DND-41 (cell line): Measurements from ENCODE around the gene FOSB.

ENCODE experiments used
- ATAC-seq: fragments of 200-7000 bp; cut with Tn5 transposase; 3 replicates; pipeline ENCODE4 v1.9.1; 2021; ENCODE audit warnings: low read depth; ENCODE audit not compliant: insufficient read depth
- DNase-seq: peaks from one replicate; pipeline ENCODE4 v3.0.0-alpha.2; 2020
- H2AFZ ChIP-seq: 2 replicates; pipeline ENCODE4 v1.6.0; 2012; ENCODE audit warnings: low read depth, low read length
- H3K27ac ChIP-seq: 2 replicates; pipeline ENCODE4 v1.5.1; 2012; ENCODE audit warnings: low read length, inconsistent platforms
- H3K27me3 ChIP-seq: fragments of 200-600 bp; sonication (generic); 2 replicates; pipeline ENCODE4 v1.6.0; 2012; ENCODE audit warnings: low read length, mild to moderate bottlenecking, inconsistent platforms; ENCODE audit not compliant: insufficient read depth, poor library complexity
- H3K36me3 ChIP-seq: 2 replicates; pipeline ENCODE4 v1.5.1; 2012; ENCODE audit warnings: low read length, inconsistent platforms; ENCODE audit not compliant: insufficient read depth
- H3K4me1 ChIP-seq: 2 replicates; pipeline ENCODE4 v1.5.1; 2012; ENCODE audit warnings: mild to moderate bottlenecking, low read length; ENCODE audit not compliant: insufficient read depth
- H3K4me2 ChIP-seq: 2 replicates; pipeline ENCODE4 v1.6.0; 2012; ENCODE audit warnings: mild to moderate bottlenecking, moderate library complexity, low read length, inconsistent platforms; ENCODE audit not compliant: insufficient read depth
- H3K4me3 ChIP-seq, 2 experiments: fragments of 200-600 bp in 1 of 2; shearing (Covaris generic) in 1 of 2; 2 replicates each; pipeline ENCODE4 v1.5.1; 2012 to 2016; ENCODE audit warnings: inconsistent platforms in 2 of 2, low read length in 2 of 2, mild to moderate bottlenecking in 2 of 2, low read depth in 1 of 2, moderate library complexity in 1 of 2
- H3K79me2 ChIP-seq: 2 replicates; pipeline ENCODE4 v1.6.0; 2012; ENCODE audit warnings: low read length, inconsistent platforms; ENCODE audit not compliant: insufficient read depth
- H3K9ac ChIP-seq: 2 replicates; pipeline ENCODE4 v1.6.0; 2012; ENCODE audit warnings: low read depth, mild to moderate bottlenecking, inconsistent platforms, low read length, moderate library complexity
- H3K9me3 ChIP-seq: 2 replicates; pipeline ENCODE4 v1.5.1; 2012; ENCODE audit warnings: low read length, moderate library complexity, mild to moderate bottlenecking, inconsistent platforms; ENCODE audit not compliant: insufficient read depth, severe bottlenecking
- H4K20me1 ChIP-seq: 2 replicates; pipeline ENCODE4 v1.6.0; 2012; ENCODE audit warnings: low read length; ENCODE audit not compliant: insufficient read depth
- EZH2 ChIP-seq: IDR thresholded peaks from 3 replicates; pipeline ENCODE4 v1.6.1; 2012; ENCODE audit warnings: borderline replicate concordance, low read depth, mild to moderate bottlenecking, moderate library complexity, low read length, inconsistent platforms; ENCODE audit not compliant: severe bottlenecking
- TF ChIP-seq, protein P1 (sequence below): IDR thresholded peaks from 2 replicates; pipeline ENCODE4 v1.5.1; 2012; ENCODE audit warnings: borderline replicate concordance, low read length, moderate library complexity, mild to moderate bottlenecking; ENCODE audit not compliant: poor library complexity, severe bottlenecking; ENCODE audit errors: extremely low read depth

Gene FOSB

GRCh38 chr19:45473367-45473681, 5.5 kb downstream of the FOSB start:
- DNase-seq (no peak), ATAC-seq (no peak)
- Histone ChIP-seq H3K4me1 (peaks cover 35% of the 10 kb centered on the region), H3K9me3 (no peaks in the 10 kb centered on the region), H3K4me2 (no peak overlapping the region), H3K36me3 (no peaks in the 10 kb centered on the region), H3K79me2 (no peaks in the 10 kb centered on the region), H3K9ac (no peak overlapping the region), H4K20me1 (peaks cover 5% of the 10 kb centered on the region), H3K27me3 (peaks cover 3% of the 10 kb centered on the region), H3K4me3 (no peak overlapping the region), H3K27ac (no peak overlapping the region), H2AFZ (no peak overlapping the region)
- no peak for TF ChIP-seq EZH2
- TF ChIP-seq, protein P1, sequence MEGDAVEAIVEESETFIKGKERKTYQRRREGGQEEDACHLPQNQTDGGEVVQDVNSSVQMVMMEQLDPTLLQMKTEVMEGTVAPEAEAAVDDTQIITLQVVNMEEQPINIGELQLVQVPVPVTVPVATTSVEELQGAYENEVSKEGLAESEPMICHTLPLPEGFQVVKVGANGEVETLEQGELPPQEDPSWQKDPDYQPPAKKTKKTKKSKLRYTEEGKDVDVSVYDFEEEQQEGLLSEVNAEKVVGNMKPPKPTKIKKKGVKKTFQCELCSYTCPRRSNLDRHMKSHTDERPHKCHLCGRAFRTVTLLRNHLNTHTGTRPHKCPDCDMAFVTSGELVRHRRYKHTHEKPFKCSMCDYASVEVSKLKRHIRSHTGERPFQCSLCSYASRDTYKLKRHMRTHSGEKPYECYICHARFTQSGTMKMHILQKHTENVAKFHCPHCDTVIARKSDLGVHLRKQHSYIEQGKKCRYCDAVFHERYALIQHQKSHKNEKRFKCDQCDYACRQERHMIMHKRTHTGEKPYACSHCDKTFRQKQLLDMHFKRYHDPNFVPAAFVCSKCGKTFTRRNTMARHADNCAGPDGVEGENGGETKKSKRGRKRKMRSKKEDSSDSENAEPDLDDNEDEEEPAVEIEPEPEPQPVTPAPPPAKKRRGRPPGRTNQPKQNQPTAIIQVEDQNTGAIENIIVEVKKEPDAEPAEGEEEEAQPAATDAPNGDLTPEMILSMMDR: no peak

DNA sequence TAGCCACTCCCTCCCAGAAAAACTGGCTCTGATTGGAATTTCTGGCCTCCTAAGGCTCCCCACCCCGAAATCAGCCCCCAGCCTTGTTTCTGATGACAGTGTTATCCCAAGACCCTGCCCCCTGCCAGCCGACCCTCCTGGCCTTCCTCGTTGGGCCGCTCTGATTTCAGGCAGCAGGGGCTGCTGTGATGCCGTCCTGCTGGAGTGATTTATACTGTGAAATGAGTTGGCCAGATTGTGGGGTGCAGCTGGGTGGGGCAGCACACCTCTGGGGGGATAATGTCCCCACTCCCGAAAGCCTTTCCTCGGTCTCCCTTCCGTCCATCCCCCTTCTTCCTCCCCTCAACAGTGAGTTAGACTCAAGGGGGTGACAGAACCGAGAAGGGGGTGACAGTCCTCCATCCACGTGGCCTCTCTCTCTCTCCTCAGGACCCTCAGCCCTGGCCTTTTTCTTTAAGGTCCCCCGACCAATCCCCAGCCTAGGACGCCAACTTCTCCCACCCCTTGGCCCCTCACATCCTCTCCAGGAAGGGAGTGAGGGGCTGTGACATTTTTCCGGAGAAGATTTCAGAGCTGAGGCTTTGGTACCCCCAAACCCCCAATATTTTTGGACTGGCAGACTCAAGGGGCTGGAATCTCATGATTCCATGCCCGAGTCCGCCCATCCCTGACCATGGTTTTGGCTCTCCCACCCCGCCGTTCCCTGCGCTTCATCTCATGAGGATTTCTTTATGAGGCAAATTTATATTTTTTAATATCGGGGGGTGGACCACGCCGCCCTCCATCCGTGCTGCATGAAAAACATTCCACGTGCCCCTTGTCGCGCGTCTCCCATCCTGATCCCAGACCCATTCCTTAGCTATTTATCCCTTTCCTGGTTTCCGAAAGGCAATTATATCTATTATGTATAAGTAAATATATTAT, 6.1 kb downstream of the FOSB start:
- no peak for DNase-seq
- Histone ChIP-seq H3K9ac (no peak overlapping the region), H2AFZ (no peak overlapping the region), H4K20me1 (no peaks in the 10 kb centered on the region; the same call in 1 of the 2 replicates), H3K27ac (no peak overlapping the region), H3K9me3 (no peaks in the 10 kb centered on the region), H3K4me2 (no peak overlapping the region), H3K4me1 (peaks cover 34% of the 10 kb centered on the region), H3K36me3 (no peaks in the 10 kb centered on the region), H3K27me3 (peaks cover 2% of the 10 kb centered on the region), H3K79me2 (no peaks in the 10 kb centered on the region), H3K4me3 (no peak overlapping the region)
- no peak for ATAC-seq
- TF ChIP-seq EZH2: no peak

DNA sequence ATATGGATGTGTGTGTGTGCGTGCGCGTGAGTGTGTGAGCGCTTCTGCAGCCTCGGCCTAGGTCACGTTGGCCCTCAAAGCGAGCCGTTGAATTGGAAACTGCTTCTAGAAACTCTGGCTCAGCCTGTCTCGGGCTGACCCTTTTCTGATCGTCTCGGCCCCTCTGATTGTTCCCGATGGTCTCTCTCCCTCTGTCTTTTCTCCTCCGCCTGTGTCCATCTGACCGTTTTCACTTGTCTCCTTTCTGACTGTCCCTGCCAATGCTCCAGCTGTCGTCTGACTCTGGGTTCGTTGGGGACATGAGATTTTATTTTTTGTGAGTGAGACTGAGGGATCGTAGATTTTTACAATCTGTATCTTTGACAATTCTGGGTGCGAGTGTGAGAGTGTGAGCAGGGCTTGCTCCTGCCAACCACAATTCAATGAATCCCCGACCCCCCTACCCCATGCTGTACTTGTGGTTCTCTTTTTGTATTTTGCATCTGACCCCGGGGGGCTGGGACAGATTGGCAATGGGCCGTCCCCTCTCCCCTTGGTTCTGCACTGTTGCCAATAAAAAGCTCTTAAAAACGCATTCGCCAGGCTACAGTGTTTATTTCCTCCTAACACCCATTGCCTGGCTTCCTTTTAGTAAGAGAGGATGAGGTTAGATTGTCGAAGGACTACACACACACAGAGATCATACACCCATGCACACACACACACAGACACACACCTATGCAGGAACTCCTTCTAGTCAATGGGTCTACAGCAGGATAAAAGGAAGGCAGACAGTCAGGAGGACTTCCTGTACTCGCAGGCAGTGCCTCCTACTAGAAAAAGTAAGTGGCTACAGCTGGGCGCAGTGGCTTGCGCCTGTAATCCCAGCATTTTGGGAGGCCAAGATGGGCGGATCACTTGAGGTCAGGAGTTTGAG, 7.1 kb downstream of the FOSB start:
- Histone ChIP-seq H3K9me3 (no peaks in the 10 kb centered on the region), H3K79me2 (no peaks in the 10 kb centered on the region), H3K4me1 (peaks cover 32% of the 10 kb centered on the region), H3K4me3 (no peak overlapping the region), H3K27me3 (peaks cover 2% of the 10 kb centered on the region), H4K20me1 (no peaks in the 10 kb centered on the region; the same call in 1 of the 2 replicates), H3K36me3 (no peaks in the 10 kb centered on the region), H3K27ac (no peak overlapping the region), H2AFZ (no peak overlapping the region), H3K9ac (no peak overlapping the region), H3K4me2 (no peak overlapping the region)
- DNase-seq (no peak), ATAC-seq (no peak)
- TF ChIP-seq EZH2: no peak
- TF ChIP-seq, protein P1: no peak
